GM12878 (cell line): Measurements from ENCODE around the gene ITIH1. TPM values are rescaled to one million over a fixed set of nuclear protein-coding genes. Genes with fewer than 3 reads are reported as not detected.

Experiments
- ATAC-seq: fragments of 200-7000 bp; cut with Tn5 transposase; 3 replicates; pipeline ENCODE4 v1.9.1; 2020; ENCODE audit warnings: mild to moderate bottlenecking, moderate library complexity
- BruUV-seq: library from RNA; stranded (reverse); fragments of 400-500 nt; replicated peaks from 2 replicates; lab custom pipeline; 2021; lab: Mats Ljungman, UMichigan
- CTCF ChIA-PET: fragments of 300-600 bp; sonication (Branson Sonifier 250); formaldehyde crosslinking; extraction: SDS; loops from one replicate; lab custom pipeline; 2021; ENCODE audit warnings: inconsistent platforms; lab: Yijun Ruan, JAX
- POLR2A ChIA-PET: fragments of 350-600 bp; formaldehyde crosslinking; extraction: SDS; loops from one replicate; lab custom pipeline; 2021; ENCODE audit warnings: inconsistent platforms; lab: Charles Lee
- RAD21 ChIA-PET: fragments of 300-600 bp; sonication (Branson Sonifier 250); formaldehyde crosslinking; loops from one replicate; lab custom pipeline; 2023; ENCODE audit warnings: antibody characterized with exemption; ENCODE audit not compliant: unreplicated experiment; lab: Charles Lee
- SMC1A ChIA-PET: fragments of 300-600 bp; sonication (Branson Sonifier 250); formaldehyde crosslinking; loops from one replicate; lab custom pipeline; 2023; ENCODE audit not compliant: unreplicated experiment, uncharacterized antibody; lab: Charles Lee
- DNase-seq: peaks from one replicate; pipeline ENCODE4 v3.0.0-alpha.2; 2011; ENCODE audit warnings: low read depth, low spot score
- FAIRE-seq: peaks from 3 replicates; lab custom pipeline; 2011; peaks lifted over from hg19 to GRCh38; lab: Jason Lieb, UNC
- H2AFZ ChIP-seq: 2 replicates; pipeline ENCODE4 v1.6.0; 2011; ENCODE audit warnings: low read depth, low read length, control low read depth; ENCODE audit not compliant: control insufficient read depth
- H3K27ac ChIP-seq: 2 replicates; pipeline ENCODE4 v1.5.1; 2011; ENCODE audit warnings: control low read depth; ENCODE audit not compliant: control insufficient read depth, insufficient read depth
- H3K27me3 ChIP-seq, 2 experiments: replicated peaks in 1 of 2; 2 replicates each; pipeline versions ENCODE4 v1.6.0 to v1.6.1; 2011; ENCODE audit warnings: low read length in 1 of 2; ENCODE audit not compliant: control insufficient read depth in 2 of 2, insufficient read depth in 2 of 2
- H3K36me3 ChIP-seq, 2 experiments: 2 replicates each; pipeline ENCODE4 v1.5.1; 2011; ENCODE audit warnings: low read length in 1 of 2; ENCODE audit not compliant: control insufficient read depth in 2 of 2, insufficient read depth in 2 of 2
- H3K4me1 ChIP-seq: 2 replicates; pipeline ENCODE4 v1.6.1; 2011; ENCODE audit warnings: mild to moderate bottlenecking, low read length, moderate library complexity, mixed read lengths; ENCODE audit not compliant: control insufficient read depth, insufficient read depth
- H3K4me2 ChIP-seq: 2 replicates; pipeline ENCODE4 v1.6.0; 2011; ENCODE audit warnings: control low read depth; ENCODE audit not compliant: control insufficient read depth, insufficient read depth
- H3K4me3 ChIP-seq: fragments of 200-600 bp; sonication (generic); 2 replicates; pipeline ENCODE4 v1.5.1; 2016
- H3K79me2 ChIP-seq: 2 replicates; pipeline ENCODE4 v1.6.0; 2011; ENCODE audit warnings: low read length; ENCODE audit not compliant: control insufficient read depth, insufficient read depth
- H3K9ac ChIP-seq: 2 replicates; pipeline ENCODE4 v1.8.0; 2011; ENCODE audit warnings: low read length, control low read depth, mixed read lengths; ENCODE audit not compliant: control insufficient read depth, insufficient read depth
- H3K9me3 ChIP-seq: replicated peaks from 3 replicates; pipeline ENCODE4 v1.5.1; 2011; ENCODE audit warnings: mild to moderate bottlenecking, low read length; ENCODE audit not compliant: control insufficient read depth, insufficient read depth
- H4K20me1 ChIP-seq: 2 replicates; pipeline ENCODE4 v1.6.0; 2011; ENCODE audit not compliant: control insufficient read depth, insufficient read depth
- CHD2 ChIP-seq: IDR thresholded peaks from 2 replicates; pipeline ENCODE4 v1.6.1; 2011; ENCODE audit warnings: low read depth, low read length, improper control_type of control experiment, borderline replicate concordance
- CHD4 ChIP-seq: fragments of 200-600 bp; sonication (generic); IDR thresholded peaks from 2 replicates; pipeline ENCODE4 v1.6.1; 2016; ENCODE audit warnings: mild to moderate bottlenecking
- FOXK2 ChIP-seq: fragments of 450-650 bp; IDR thresholded peaks from 2 replicates; pipeline ENCODE4 v1.6.1; 2017; ENCODE audit warnings: mild to moderate bottlenecking, moderate library complexity
- KDM1A ChIP-seq: fragments of 200-600 bp; sonication (generic); IDR thresholded peaks from 2 replicates; pipeline ENCODE4 v1.6.1; 2016; ENCODE audit warnings: borderline replicate concordance
- NR2C1 ChIP-seq: fragments of 450-650 bp; IDR thresholded peaks from 2 replicates; pipeline ENCODE4 v1.6.1; 2017; ENCODE audit warnings: antibody characterized with exemption, mild to moderate bottlenecking, moderate library complexity
- SIX5 ChIP-seq: IDR thresholded peaks from 2 replicates; pipeline ENCODE4 v1.6.1; 2011; ENCODE audit warnings: mild to moderate bottlenecking, low read depth, low read length, moderate library complexity; ENCODE audit not compliant: severe bottlenecking
- SMAD5 ChIP-seq: IDR thresholded peaks from 2 replicates; pipeline ENCODE4 v1.6.1; 2016; ENCODE audit warnings: antibody characterized with exemption, low read depth
- SMC3 ChIP-seq: IDR thresholded peaks from 2 replicates; pipeline ENCODE4 v1.6.1; 2011; ENCODE audit warnings: low read length, improper control_type of control experiment, borderline replicate concordance
- SRF ChIP-seq, 2 experiments: IDR thresholded peaks; 2 replicates each; pipeline ENCODE4 v1.6.1; 2011; ENCODE audit warnings: low read depth in 2 of 2, low read length in 2 of 2, mild to moderate bottlenecking in 1 of 2, moderate library complexity in 1 of 2
- TAF1 ChIP-seq: IDR thresholded peaks from 2 replicates; pipeline ENCODE4 v1.6.1; 2011; ENCODE audit warnings: mild to moderate bottlenecking, low read depth, low read length, borderline replicate concordance
- TCF7 ChIP-seq: IDR thresholded peaks from 2 replicates; pipeline ENCODE4 v1.6.1; 2014; ENCODE audit warnings: antibody characterized with exemption, borderline replicate concordance
- ZNF24 ChIP-seq: fragments of 450-650 bp; IDR thresholded peaks from 2 replicates; pipeline ENCODE4 v1.6.1; 2017; ENCODE audit warnings: antibody characterized with exemption, mild to moderate bottlenecking
- ZZZ3 ChIP-seq: IDR thresholded peaks from 2 replicates; pipeline ENCODE4 v1.6.1; 2011; ENCODE audit warnings: low read depth; ENCODE audit not compliant: control insufficient read depth, insufficient read length
- WGBS: methylation state at CpG from one replicate; pipeline ENCODE4 v1.1.6; 2016; ENCODE audit warnings: low lambda C conversion rate; ENCODE audit not compliant: insufficient replicate concordance, insufficient coverage; ENCODE audit errors: missing lambda C conversion rate; 5-methylcytosine and 5-hydroxymethylcytosine counted together
- in situ Hi-C: fragments of 300-500 bp; cut with MboI; formaldehyde crosslinking; loops from 9 replicates; pipeline ENCODE4 v1.14.3; 2018; ENCODE audit warnings: mixed read lengths
- intact Hi-C: fragments of 100-400 bp; cut with micrococcal nuclease; formaldehyde crosslinking; loops from one replicate; pipeline ENCODE4 v1.14.2; 2022; ENCODE audit not compliant: unreplicated experiment
- polyA plus RNA-seq, 11 experiments: library from polyadenylated mRNA; depleted of rRNA in 4 of 11; unstranded in 6 of 11; stranded (reverse) in 5 of 11; fragments of >200 nt; fragmentation: Nextera tagmentation in 4 of 11; fragmentation: Illumina TruSeq in 1 of 11; extraction: Ambion mirVana in 4 of 11; extraction: Trizol in 1 of 11; gene quantifications; 1 replicate in 1 of 11; 2 replicates in 10 of 11; pipeline versions ENCODE4 v1.2.1 to v1.2.3, GENCODE V29; 2011 to 2016; ENCODE audit warnings: inconsistent platforms in 2 of 11, missing spikeins in 2 of 11, low read depth in 1 of 11
- total RNA-seq, 4 experiments: library from RNA; depleted of rRNA in 3 of 4; stranded (reverse); fragments of >200 nt in 3 of 4; fragmentation: Illumina TruSeq in 1 of 4; extraction: Trizol in 1 of 4; gene quantifications; 2 replicates each; pipeline versions ENCODE4 v1.2.1 to v1.2.3, GENCODE V29; 2013 to 2021
- TF ChIP-seq, protein P1 (sequence below): IDR thresholded peaks from 2 replicates; pipeline ENCODE4 v1.6.1; 2011; ENCODE audit warnings: borderline replicate concordance, low read depth, mild to moderate bottlenecking, moderate library complexity, mixed read lengths, low read length; ENCODE audit not compliant: insufficient read depth; ENCODE audit errors: extremely low read length
- TF ChIP-seq, protein P2 (sequence below): IDR thresholded peaks from 2 replicates; pipeline ENCODE4 v1.6.1; 2012; ENCODE audit warnings: low read depth, low read length, improper control_type of control experiment

The ITIH1 gene
- total and polyA plus RNA-seq, 10 of the 15 experiments (the other 5 are each of a cell fraction or from before 2014, with no cell fraction given) = 0.33 to 0.64 (median 0.44) TPM; not detected in 7

DNA sequence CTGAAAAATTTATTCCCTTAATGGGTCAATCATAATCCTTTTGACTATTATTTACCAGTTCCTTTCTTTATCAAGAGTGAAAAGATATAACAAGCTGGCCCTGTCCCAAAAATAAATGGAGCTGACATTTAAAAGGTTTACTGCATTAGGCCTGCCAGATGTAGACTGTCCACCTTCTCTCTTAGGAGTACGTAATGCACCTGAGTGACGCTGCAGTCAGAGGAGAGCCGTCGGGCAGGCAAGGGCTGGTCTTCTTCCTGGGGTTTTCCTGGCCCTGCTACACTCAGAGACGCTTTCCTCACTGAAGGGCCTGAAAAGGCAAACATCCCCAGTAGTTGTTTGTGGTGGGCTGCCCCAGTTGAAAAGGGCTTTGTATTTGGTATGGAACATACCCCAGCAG lies 34.2 kb upstream of the ITIH1 start:
- H3K9me3 ChIP-seq = no peaks in the 10 kb centered on the region
- ChIA-PET RAD21 (interaction anchor here (0.9 to 2.3 kb wide), 5 partner anchors 46 to 330 kb away, joined by 3 to 6 read pairs (median 5); no protein-coding TSS in a partner anchor), CTCF (interaction anchor here (0.6 to 3.5 kb wide), 12 partner anchors 11 to 912 kb away, joined by 3 to 16 read pairs (median 4); no protein-coding TSS in a partner anchor), SMC1A (interaction anchor here (0.9 to 1.1 kb wide), 5 partner anchors 12 to 328 kb away, joined by 3 to 4 read pairs (median 3); no protein-coding TSS in a partner anchor), POLR2A (no interaction called here)
- no peaks in the 10 kb centered on the region for H3K27me3 ChIP-seq
- peaks cover 0 to 13% of the 10 kb centered on the region in 2 experiments; a peak in 2 of 4 replicates for H3K36me3 ChIP-seq
- DNase-seq = no peak
- H3K4me2 ChIP-seq = no peak overlapping the region
- BruUV-seq = no TSS peak
- no peak overlapping the region for H3K9ac ChIP-seq
- no peak for ATAC-seq
- no peak overlapping the region for H3K4me3 ChIP-seq
- 100% methylated on average over 5 of the region's 5 CpGs for WGBS
- in situ Hi-C loops = no loop called here
- no peak for FAIRE-seq
- H3K27ac ChIP-seq = no peak overlapping the region
- no peak for TF ChIP-seq SIX5
- TF ChIP-seq, protein P1, sequence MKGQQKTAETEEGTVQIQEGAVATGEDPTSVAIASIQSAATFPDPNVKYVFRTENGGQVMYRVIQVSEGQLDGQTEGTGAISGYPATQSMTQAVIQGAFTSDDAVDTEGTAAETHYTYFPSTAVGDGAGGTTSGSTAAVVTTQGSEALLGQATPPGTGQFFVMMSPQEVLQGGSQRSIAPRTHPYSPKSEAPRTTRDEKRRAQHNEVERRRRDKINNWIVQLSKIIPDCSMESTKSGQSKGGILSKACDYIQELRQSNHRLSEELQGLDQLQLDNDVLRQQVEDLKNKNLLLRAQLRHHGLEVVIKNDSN = no peak
- TF ChIP-seq SMAD5 = no peak
- TF ChIP-seq SRF (IDR thresholded peaks at IDR 0.05; ENCODE audit: low read depth in 2 of 2, low read length in 2 of 2) = no peak
- TF ChIP-seq ZZZ3 = no peak
- TF ChIP-seq KDM1A = no peak
- no peak for TF ChIP-seq SMC3
- TF ChIP-seq, protein P2, sequence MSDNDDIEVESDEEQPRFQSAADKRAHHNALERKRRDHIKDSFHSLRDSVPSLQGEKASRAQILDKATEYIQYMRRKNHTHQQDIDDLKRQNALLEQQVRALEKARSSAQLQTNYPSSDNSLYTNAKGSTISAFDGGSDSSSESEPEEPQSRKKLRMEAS = no peak
- TF ChIP-seq FOXK2 = no peak
- no peak for TF ChIP-seq NR2C1
- no peak for TF ChIP-seq CHD4
- no peak for TF ChIP-seq CHD2
- TF ChIP-seq TCF7 = no peak
- TF ChIP-seq ZNF24 = no peak
- no peak for TF ChIP-seq TAF1
- no peaks in the 10 kb centered on the region for H3K79me2 ChIP-seq
- intact Hi-C loops = loop anchor here (2.0 to 5.0 kb wide), 2 partner anchors 150 to 189 kb away; no protein-coding TSS in a partner anchor
- H3K4me1 ChIP-seq = no peaks in the 10 kb centered on the region
- H2AFZ ChIP-seq = no peak overlapping the region
- H4K20me1 ChIP-seq = no peaks in the 10 kb centered on the region
